Inferior parietal cortex (tissue), 1 donor: ENCODE data around the gene PURB.
"Not testable (repeated sequence)": the region's sequence is repeated elsewhere in the genome, so short reads cannot be mapped to it uniquely, and the experiment has no call there.

ENCODE experiments used
- DNase-seq: peaks from one replicate; pipeline ENCODE4 v3.0.0-alpha.2; 2016; ENCODE audit errors: extremely low spot score

PURB gene

GRCh38 chr7:44885394-44886317, at the start of gene PURB:
Gene PURB (minus strand): TSS chr7:44885530. CDS start chr7:44885348, 182 bp downstream.
- peak; percentile 92 for DNase-seq

- DNase-seq, result no peak
These were observed 49.7 kb upstream of the PURB start for GRCh38 chr7:44935016-44935415.

GRCh38 chr7:44934510-44934909, 49.2 kb upstream of the PURB start:
- not testable (repeated sequence) for DNase-seq

GRCh38 chr7:44930921-44931320, 45.6 kb upstream of the PURB start:
- DNase-seq, result no peak

GRCh38 chr7:44922351-44922694, 37.0 kb upstream of the PURB start:
- no peak for DNase-seq

- DNase-seq, result peak; percentile 85
These were observed 36.4 kb upstream of the PURB start for GRCh38 chr7:44921607-44922350.

GRCh38 chr7:44920119-44920518, 34.8 kb upstream of the PURB start:
- no peak for DNase-seq

- no peak for DNase-seq
These were observed 32.7 kb upstream of the PURB start for GRCh38 chr7:44918029-44918428.

- no peak for DNase-seq
These were observed 32.1 kb upstream of the PURB start for GRCh38 chr7:44917465-44917864.

- peak; percentile 27 for DNase-seq
These were observed 29.8 kb upstream of the PURB start for GRCh38 chr7:44914992-44915607.

- DNase-seq, result no peak
These were observed 27.5 kb upstream of the PURB start for GRCh38 chr7:44912775-44913347.

GRCh38 chr7:44911911-44912310, 26.6 kb upstream of the PURB start:
- DNase-seq, result no peak

GRCh38 chr7:44909596-44910389, 24.5 kb upstream of the PURB start:
- DNase-seq, result no peak

- DNase-seq, result no peak
These were observed 21.6 kb upstream of the PURB start for GRCh38 chr7:44906965-44907364.

- DNase-seq, result no peak
These were observed 19.8 kb upstream of the PURB start for GRCh38 chr7:44905002-44905635.

- no peak for DNase-seq
These were observed 14.1 kb upstream of the PURB start for GRCh38 chr7:44899443-44899842.

- no peak for DNase-seq
These were observed 12.7 kb upstream of the PURB start for GRCh38 chr7:44898039-44898438.

- no peak for DNase-seq
These were observed 12.0 kb upstream of the PURB start for GRCh38 chr7:44897309-44897708.

- no peak for DNase-seq
These were observed 9.7 kb upstream of the PURB start for GRCh38 chr7:44894888-44895580.

GRCh38 chr7:44893710-44894234, 8.4 kb upstream of the PURB start:
- no peak for DNase-seq
